8988T (cell line): Measurements from ENCODE around the gene KCNJ18.
"Not testable (repeated sequence)": the region's sequence is repeated elsewhere in the genome, so short reads cannot be mapped to it uniquely, and the experiment has no call there.

Experiments used
- DNase-seq: peaks from one replicate; pipeline ENCODE4 v3.0.0; 2011

KCNJ18 gene

DNA sequence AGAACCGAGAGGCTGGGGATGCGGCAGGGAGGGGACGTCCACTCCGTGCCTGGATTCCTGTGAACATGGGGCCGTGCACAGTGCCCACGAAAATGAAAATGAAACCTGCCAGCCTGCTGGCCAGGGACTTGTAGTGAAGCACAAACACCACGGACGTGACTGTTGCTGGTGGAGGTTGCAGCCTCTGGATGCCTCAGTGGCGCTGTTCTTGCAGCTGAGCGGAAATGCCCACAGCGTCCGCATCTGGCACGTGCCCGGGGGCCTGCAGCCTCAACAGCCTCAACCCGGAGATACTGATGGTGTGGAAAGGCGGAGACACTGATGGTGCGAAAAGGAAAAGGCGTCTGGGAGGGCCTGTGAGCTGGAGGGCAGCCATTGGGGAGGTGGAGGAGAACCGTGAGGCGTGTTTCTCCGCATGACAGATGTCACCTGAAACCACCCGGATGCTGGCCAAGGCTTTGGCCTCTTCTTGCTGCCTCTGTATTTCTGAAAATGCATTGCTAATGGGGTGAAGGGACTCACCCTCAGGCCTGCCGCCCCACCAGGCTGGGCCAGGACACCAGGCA lies 44.8 kb downstream of the KCNJ18 start:
- not testable (repeated sequence) for DNase-seq

DNA sequence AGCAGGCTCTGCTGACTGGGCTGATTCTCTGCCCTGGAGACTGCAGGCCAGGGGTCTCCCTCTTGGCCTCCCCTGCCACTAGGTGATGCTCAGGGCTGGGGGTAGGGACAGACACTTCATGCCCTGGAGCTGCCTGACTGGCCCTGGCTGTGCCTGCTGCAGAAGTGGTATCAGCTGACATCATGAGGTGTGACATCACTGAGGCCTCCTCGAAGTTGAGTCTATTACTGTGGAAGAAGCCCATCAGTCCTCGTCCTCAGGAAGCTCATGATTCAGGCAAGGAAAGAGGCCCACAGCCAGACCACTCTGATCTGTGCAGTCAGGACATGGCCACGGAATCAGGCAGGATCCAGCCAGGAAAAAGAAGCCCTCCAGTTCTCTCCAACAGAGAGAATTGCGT lies 45.9 kb downstream of the KCNJ18 start:
- DNase-seq, result not testable (repeated sequence)

DNA sequence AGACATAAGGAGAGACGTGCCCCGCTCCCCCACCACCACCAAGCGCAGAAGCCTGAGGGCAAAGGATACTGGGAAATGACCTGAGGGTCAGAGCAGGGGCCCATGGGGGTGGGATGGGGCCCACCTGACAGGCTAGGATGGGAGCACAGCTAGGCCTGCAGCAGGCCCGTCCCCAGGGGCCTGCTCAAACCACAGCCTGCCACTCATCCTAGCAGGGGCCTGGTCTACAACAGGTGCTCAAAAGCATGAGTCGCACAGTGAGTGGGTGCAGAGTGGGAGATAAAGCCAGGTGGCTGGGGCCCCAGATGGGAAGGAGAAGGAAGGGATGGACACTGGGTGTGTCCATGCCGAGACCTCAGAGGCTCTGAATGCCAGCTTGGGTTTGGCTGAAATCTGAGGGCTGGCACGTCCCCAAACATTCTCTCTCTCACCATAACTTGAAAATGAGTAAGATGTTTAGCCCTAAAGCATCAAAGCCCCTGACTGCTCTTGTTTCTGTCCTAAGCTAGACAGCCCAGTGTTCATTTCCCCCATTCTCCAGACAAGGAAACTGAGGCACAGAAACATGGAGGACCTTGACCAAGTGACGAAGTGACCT lies 46.7 kb downstream of the KCNJ18 start:
- DNase-seq, result not testable (repeated sequence)

DNA sequence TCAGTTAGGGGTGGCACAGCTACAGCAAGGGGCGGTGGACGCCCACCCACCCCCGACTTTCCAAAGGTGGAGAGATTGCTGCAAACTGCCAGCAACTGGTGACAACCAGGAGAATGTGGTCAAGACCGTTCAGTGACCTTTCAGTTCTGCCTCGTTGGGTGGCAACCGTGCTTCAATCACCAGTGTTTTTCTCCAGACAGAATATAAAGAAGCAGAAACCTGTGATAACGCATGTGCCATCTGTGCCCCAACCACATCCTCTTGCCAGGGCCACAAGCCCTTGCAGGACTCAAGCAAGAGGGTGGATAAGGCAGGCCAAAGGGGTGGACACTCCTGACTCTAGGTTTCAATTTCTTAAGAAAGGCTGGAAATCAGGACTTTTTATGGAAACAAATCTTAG lies 47.2 kb downstream of the KCNJ18 start:
- not testable (repeated sequence) for DNase-seq

DNA sequence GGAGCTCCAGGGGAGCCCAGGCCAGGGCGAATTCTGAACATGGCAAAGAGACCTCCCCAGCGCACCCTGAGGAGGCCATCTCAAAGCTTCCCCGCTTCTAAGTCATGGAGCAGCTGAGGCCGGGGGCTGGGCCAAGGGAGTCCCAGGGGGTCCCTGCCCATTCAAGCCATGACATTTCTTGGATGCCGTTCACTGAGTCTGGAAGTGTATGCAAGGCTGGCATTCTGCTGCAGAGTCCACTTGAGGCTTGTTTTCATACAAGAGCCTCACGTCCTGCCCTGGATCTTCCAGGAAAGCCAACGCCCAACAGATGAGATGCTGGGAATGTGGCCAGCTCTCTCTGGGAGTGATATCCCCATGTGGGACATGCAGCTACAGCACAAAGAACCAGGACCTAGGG lies 48.5 kb downstream of the KCNJ18 start:
- DNase-seq, result not testable (repeated sequence)

DNA sequence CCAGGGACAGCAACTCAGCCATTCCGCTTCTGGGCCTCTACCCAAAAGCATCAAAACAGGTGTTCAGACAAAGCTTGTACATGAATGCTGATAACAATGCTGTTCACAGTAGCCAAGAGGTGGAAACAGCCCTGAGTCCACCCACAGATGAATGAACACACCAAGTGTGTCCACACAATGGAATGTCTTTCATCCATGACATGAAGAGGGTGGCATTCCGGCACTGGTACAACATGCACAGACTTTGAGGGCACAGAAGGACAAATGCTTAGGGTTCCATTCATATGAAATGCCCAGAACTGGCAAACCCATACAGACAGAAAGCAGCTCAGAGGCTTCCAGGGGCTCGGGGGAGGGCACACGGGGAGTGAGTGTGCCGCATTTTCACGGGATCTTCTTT lies 49.2 kb downstream of the KCNJ18 start:
- not testable (repeated sequence) for DNase-seq

DNA sequence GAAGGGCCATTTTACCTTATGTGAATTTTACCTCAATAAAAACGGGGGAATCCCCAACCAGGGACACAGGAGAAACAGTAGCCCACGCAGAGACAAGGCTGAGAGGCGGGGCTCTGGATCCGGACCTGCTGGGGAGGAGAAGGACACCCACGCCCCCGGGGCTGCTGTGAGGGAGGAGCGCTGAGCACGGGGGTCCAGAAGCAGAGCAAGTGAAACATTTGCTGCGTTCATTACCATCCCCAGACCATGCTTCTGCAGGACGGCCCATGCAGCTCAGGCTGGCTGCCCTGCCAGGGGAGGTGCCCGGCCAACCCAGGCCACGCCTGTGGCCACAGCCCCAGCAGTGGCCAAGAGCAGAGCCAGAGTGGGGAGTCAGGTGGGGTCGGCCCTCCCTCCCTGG lies 50.0 kb downstream of the KCNJ18 start:
- no peak for DNase-seq

DNA sequence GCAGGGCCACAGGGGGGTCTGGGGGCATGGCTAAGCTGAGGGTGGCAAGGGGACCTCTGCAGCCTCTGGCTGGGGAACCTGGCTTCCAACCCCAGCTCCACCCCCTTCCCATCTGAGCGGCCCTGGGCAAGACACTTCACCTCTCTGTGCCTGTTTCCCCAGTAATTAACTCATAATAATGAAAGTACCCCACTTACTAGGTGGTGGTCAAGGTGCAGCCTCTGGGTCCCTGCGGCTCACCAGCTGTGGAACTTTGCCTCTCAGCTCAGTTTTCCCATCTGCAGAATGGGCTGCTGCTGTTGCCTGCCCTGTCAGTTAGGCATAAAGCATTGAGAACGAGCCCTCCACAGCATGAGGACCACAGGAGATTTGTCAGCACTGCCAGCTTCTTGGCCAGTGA lies 51.8 kb downstream of the KCNJ18 start:
- DNase-seq, result not testable (repeated sequence)

DNA sequence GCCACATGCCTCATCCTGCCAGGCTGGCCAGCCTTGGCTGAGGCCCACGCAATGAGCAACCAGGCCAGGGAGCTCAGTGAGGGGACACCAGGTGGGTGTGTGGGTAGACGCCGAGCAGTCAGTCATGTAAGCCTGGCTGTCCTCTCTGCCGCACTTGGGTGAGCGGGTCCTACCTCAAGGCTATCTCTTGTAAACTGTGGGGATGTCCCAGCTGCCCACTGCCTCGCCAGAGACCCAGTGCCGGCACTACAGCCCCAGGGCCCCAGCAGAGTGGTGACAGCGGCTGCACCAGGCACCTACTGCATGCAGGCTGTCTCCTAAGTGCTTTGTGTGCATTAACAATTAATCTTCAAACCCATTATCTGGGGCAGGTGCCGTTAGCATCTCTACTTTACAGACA lies 52.3 kb downstream of the KCNJ18 start:
- DNase-seq, result not testable (repeated sequence)

DNA sequence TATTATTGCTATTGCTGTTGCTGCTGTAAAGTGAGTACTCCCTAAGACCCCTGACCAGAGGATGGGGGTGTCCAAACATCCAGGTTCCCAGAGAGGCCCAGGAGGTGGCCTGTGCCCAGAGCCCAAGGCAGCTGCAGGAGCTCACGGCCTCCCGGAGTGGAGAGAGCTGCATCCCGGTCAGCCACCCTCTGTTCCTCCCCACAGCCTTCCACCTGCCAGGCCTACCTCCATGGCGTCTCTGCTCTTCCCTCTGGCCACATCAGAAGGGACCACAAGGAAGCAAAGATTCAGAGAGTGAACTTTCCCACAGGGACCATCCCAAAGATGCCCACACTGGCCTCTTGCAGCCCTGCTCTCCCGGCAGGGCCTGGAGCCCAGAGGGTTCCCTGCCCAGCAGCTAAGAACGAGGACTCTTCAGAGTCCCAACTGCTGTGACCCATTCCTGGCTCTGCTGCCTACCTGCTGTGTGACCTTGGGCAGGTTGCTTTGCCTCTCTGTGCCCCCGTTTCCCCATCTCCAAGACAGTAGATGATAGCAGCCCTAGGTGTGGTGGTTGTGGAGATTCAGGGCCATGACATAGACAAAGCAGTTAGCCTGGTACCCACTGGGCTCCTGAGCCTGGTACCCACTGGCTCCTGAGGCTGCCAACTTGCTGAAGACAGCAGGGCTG lies 53.2 kb downstream of the KCNJ18 start:
- not testable (repeated sequence) for DNase-seq

DNA sequence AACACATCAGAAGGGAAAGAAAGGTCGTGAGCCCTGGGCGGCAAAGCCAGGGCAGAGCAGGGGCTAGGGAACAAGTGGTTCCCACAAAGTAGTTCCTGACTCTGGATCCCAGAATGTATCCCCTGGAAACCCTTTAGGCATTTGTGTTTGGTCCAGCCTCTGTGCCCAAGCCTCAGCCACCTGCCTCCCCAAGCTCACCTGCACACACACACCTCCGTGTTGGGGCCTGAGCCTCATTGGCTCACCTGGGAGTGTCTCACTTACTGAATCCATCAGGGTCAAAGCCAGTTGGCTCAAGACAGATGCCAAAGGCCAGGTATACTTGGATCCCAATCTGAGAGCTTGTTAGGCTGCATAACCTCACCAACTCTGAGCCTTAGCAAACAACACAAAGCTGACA lies 54.1 kb downstream of the KCNJ18 start:
- not testable (repeated sequence) for DNase-seq

DNA sequence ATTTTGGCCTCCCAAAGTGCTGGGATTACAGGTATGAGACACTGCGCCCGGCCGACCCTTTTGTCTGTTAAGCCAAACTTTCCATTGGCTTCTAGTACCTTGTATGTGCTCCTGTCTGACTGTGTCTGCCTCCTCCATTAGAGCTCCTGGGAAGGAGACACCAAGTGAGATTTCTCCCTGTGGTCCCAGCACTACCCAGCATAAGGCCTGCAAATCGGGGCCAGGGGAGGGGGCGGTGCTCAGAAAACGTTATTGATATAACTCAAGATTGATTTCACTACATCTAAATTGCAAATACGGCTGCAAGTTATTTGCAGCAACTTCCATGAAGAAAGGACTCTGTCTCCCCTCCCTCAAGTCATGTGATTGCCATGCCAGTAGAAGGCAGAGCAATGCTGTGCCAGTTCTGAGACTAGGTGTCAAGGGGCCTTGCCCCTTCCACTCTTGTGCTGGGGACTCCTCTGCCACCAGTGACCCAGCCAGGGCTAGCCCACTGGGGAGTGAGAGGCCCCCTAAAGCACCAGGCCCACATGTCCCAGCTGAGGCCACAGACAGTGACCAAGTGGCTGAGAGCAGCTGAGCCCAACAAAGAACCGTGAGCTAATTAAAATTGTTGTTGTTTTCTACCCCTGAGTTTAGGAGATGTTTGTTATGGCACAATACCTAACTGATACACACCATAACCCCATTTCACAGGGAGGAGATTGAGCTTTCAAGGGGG lies 55.0 kb downstream of the KCNJ18 start:
- not testable (repeated sequence) for DNase-seq

DNA sequence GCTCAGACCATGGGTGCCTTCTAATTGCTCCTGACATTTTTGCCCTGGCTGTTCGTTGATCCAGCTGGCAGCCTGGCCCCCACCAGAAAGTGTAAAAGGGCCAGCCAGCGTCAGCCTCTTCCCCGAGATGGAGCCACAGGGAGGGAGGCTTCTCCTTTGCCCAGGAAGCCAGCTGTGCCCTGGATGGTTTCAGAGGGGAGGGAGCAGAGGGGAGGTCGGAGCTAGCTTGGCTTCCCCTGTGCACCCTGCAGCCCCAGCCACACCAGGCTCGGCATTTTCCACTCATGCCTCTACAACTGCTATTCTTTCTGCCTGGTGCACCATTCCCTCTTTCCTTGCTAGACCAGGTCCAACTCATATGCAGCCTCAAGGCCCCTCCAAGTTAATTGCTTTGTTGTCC lies 56.4 kb downstream of the KCNJ18 start:
- DNase-seq, result not testable (repeated sequence)

DNA sequence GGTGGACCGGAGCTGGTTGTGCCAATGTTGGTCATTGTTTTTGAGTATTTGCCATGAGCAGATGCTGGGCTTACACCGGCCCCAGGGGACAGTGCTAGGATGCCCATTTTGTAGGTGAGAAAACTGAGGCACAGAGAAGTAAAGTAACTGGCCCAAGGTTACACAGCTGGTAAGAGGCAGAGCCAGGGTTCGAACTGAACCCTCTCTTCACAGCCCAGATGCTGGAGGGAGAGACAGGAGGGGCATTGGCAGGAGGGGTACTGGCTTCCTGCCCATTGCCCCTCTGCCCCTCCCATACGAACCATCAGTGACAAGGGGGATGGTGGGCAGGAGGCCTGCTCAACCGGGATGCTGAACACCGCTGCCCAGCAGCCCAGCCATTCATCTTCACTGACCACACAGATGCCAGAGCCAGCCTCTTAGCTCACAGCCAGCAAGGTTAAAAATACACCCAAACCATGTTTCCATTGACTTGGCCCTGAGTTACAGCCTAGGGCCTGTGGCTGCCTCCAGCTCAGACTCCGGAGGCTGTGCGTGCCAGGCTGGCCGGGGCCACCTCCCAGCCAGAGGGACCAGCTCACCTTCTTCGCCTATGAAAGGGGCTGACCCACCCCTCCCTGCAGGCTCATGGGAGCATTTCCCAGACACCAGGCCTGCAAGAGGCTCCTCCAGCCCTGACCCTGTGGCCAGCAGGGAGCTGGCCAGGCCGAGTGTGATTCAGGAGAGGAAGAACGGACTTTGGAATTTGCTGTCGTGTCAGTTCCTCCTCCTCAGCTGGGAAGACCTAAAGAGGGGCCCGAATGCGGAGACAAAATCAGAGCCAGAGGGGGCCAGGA lies 57.6 kb downstream of the KCNJ18 start:
- not testable (repeated sequence) for DNase-seq

DNA sequence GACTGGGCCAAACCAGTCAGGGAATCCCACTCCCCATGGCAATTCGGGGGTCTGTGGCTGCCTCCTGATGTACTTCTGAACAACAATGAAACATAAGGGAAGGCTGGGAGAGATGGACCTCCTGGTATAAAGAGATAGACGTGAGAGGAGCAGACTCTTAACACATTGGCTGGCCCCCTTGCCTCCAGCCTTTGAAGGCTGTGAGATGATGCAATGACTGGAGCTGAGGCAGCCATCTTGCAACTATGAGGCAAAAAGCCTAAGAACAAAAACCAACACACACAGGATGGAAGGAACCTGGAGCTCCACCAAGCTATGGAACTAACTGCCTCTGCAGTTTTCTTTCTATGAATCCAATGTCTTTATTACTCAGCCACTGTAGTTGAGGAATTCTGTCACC lies 58.8 kb downstream of the KCNJ18 start:
- DNase-seq, result not testable (repeated sequence)
